ENCODE results near the gene DOCK4.

The DOCK4 gene

DNA sequence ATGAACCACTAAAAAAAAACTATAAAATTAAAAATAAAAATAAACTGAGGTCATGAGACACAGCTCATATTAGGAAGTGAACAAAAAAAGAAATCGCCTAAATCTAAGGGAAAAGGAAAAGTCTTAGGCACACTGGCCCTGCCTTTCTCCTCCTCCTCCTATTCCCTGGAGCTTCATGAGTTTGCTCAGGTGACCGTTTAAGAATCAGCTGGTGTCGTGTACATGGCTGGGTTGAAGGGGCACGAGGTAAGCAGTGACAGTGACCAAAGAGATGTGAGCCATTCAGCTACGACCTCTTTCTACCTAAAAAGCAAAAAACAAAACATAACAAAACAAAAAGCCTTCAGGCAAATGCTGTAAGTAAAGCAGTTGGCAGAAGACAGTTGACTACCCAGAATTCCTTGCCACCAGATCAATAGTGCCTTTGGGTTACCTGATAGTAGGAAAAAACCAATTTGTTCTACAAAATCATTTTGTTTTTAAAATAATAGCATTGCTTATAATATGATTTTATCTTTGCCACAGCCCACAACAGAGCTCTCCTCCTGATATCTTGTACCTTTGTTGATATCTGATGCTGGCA is 135.4 kb downstream of the DOCK4 start:
- H4K20me1 ChIP-seq (ENCODE audit: low read depth, low read length) = no peaks in the 10 kb centered on the region

DNA sequence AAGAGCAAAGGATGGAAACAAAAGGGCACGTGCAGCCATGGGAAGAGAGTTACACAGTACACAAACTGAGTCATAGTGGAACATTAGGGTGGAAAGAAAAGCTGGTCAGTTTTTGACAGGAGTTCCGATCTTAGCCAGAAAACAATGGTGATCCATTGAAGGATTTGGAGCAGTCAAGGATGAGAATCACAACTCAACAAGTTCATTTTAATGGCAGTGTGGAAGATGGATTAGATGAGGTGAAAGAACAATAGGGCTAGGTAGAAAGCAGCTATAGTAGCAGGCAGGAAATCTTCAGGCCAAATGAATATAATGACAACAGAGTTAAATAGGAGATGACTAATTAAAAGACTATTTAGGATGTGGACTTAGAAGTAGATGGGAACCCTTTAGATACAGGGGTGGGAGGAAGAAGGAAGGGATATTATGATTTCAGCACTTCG is 136.3 kb downstream of the DOCK4 start:
- H4K20me1 ChIP-seq (ENCODE audit: low read depth, low read length) = no peaks in the 10 kb centered on the region
- no peak for TF ChIP-seq CTCF (IDR thresholded peaks at IDR 0.05; ENCODE audit: insufficient read depth, low read length, poor library complexity, severe bottlenecking)
- TF ChIP-seq EZH2phosphoT487 (conservative IDR thresholded peaks at IDR 0.05; ENCODE audit: low read length) = no peak
- no peaks in the 10 kb centered on the region for H3K9me3 ChIP-seq (ENCODE audit: insufficient read depth, low read length)
- no peak overlapping the region for H3K4me2 ChIP-seq (ENCODE audit: low read depth, low read length, poor library complexity, severe bottlenecking)
- H2AFZ ChIP-seq (ENCODE audit: low read depth, low read length, severe bottlenecking) = no peak overlapping the region
- H3K9ac ChIP-seq (ENCODE audit: low read length) = no peak overlapping the region
- H3F3A ChIP-seq (ENCODE audit: insufficient read depth) = no peaks in the 10 kb centered on the region
- H3K4me3 ChIP-seq (ENCODE audit: insufficient read depth, low read length, poor library complexity, severe bottlenecking) = no peak overlapping the region
- H3K27ac ChIP-seq (ENCODE audit: low read depth, low read length) = no peak overlapping the region
- no peaks in the 10 kb centered on the region for H3K27me3 ChIP-seq (ENCODE audit: low read length)
- no peaks in the 10 kb centered on the region for H3K36me3 ChIP-seq (ENCODE audit: low read length)
- no peaks in the 10 kb centered on the region for H3K9me2 ChIP-seq (replicated peaks; ENCODE audit: insufficient read depth, low read length)
- H3K79me2 ChIP-seq (ENCODE audit: insufficient read depth, low read length) = no peaks in the 10 kb centered on the region

More for the DNA sequence above, 135.4 kb downstream of the DOCK4 start:
- H3K4me2 ChIP-seq (ENCODE audit: low read depth, low read length, poor library complexity, severe bottlenecking) = no peak overlapping the region
- no peaks in the 10 kb centered on the region for H3K9me3 ChIP-seq (ENCODE audit: insufficient read depth, low read length)
- no peaks in the 10 kb centered on the region for H3K27me3 ChIP-seq (ENCODE audit: low read length)
- no peaks in the 10 kb centered on the region for H3K9me2 ChIP-seq (replicated peaks; ENCODE audit: insufficient read depth, low read length)
- TF ChIP-seq CTCF (IDR thresholded peaks at IDR 0.05; ENCODE audit: insufficient read depth, low read length, poor library complexity, severe bottlenecking) = no peak
- H3K4me3 ChIP-seq (ENCODE audit: insufficient read depth, low read length, poor library complexity, severe bottlenecking) = no peak overlapping the region
- no peaks in the 10 kb centered on the region for H3K36me3 ChIP-seq (ENCODE audit: low read length)
- H3F3A ChIP-seq (ENCODE audit: insufficient read depth) = no peaks in the 10 kb centered on the region
- H3K27ac ChIP-seq (ENCODE audit: low read depth, low read length) = no peak overlapping the region
- H3K9ac ChIP-seq (ENCODE audit: low read length) = no peak overlapping the region
- no peak overlapping the region for H2AFZ ChIP-seq (ENCODE audit: low read depth, low read length, severe bottlenecking)
- no peaks in the 10 kb centered on the region for H3K79me2 ChIP-seq (ENCODE audit: insufficient read depth, low read length)

GRCh38 chr7:112068967-112069366 is 137.2 kb downstream of the DOCK4 start:
- H3K4me2 ChIP-seq (ENCODE audit: low read depth, low read length, poor library complexity, severe bottlenecking) = no peak overlapping the region
- H3K4me3 ChIP-seq (ENCODE audit: insufficient read depth, low read length, poor library complexity, severe bottlenecking) = no peak overlapping the region
- no peak overlapping the region for H2AFZ ChIP-seq (ENCODE audit: low read depth, low read length, severe bottlenecking)
- no peaks in the 10 kb centered on the region for H3K9me3 ChIP-seq (ENCODE audit: insufficient read depth, low read length)
- no peak for TF ChIP-seq CTCF (IDR thresholded peaks at IDR 0.05; ENCODE audit: insufficient read depth, low read length, poor library complexity, severe bottlenecking)
- no peak for TF ChIP-seq EZH2phosphoT487 (conservative IDR thresholded peaks at IDR 0.05; ENCODE audit: low read length)
- no peaks in the 10 kb centered on the region for H3K36me3 ChIP-seq (ENCODE audit: low read length)
- no peak overlapping the region for H3K27ac ChIP-seq (ENCODE audit: low read depth, low read length)
- H4K20me1 ChIP-seq (ENCODE audit: low read depth, low read length) = no peaks in the 10 kb centered on the region
- no peaks in the 10 kb centered on the region for H3K79me2 ChIP-seq (ENCODE audit: insufficient read depth, low read length)
- no peaks in the 10 kb centered on the region for H3F3A ChIP-seq (ENCODE audit: insufficient read depth)
- H3K27me3 ChIP-seq (ENCODE audit: low read length) = no peaks in the 10 kb centered on the region
- no peak overlapping the region for H3K9ac ChIP-seq (ENCODE audit: low read length)
- H3K9me2 ChIP-seq (replicated peaks; ENCODE audit: insufficient read depth, low read length) = no peaks in the 10 kb centered on the region
